WI38 (cell line): Measurements from ENCODE around the gene DDX24.

Source experiments
- H3K4me3 ChIP-seq: 2 replicates; pipeline ENCODE4 v1.5.1; 2011; ENCODE audit warnings: low read depth, mild to moderate bottlenecking, control low read depth, low read length
- TF ChIP-seq, protein P1 (sequence below): IDR thresholded peaks from 2 replicates; pipeline ENCODE4 v1.5.1; 2012; ENCODE audit warnings: low read depth, mild to moderate bottlenecking, control low read depth, low read length

DDX24 gene

GRCh38 chr14:94010625-94011024, 70.4 kb downstream of the DDX24 start:
- TF ChIP-seq, protein P1, sequence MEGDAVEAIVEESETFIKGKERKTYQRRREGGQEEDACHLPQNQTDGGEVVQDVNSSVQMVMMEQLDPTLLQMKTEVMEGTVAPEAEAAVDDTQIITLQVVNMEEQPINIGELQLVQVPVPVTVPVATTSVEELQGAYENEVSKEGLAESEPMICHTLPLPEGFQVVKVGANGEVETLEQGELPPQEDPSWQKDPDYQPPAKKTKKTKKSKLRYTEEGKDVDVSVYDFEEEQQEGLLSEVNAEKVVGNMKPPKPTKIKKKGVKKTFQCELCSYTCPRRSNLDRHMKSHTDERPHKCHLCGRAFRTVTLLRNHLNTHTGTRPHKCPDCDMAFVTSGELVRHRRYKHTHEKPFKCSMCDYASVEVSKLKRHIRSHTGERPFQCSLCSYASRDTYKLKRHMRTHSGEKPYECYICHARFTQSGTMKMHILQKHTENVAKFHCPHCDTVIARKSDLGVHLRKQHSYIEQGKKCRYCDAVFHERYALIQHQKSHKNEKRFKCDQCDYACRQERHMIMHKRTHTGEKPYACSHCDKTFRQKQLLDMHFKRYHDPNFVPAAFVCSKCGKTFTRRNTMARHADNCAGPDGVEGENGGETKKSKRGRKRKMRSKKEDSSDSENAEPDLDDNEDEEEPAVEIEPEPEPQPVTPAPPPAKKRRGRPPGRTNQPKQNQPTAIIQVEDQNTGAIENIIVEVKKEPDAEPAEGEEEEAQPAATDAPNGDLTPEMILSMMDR: no peak
- no peak overlapping the region for H3K4me3 ChIP-seq

DNA sequence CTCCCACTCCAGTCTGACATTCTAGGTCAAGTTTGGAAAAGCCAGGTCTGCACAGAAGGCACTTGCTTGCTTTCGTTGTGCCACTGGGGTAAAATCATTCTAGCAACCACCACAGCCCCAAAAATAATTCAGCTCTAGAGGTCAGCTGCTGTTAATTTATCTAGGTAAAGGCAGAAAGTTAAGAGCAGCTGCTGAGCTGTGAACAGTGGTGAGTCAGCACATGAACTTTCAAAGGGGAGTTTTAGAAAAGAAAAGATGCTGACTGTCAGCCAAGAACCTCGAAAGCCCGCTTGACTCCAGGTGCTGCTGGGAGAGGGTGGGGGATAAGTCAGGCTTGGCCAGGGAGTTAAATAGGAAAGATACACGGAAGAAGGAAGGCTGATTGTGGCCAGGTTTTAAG, 71.2 kb downstream of the DDX24 start:
- H3K4me3 ChIP-seq: no peak overlapping the region
- TF ChIP-seq, protein P1: no peak

DNA sequence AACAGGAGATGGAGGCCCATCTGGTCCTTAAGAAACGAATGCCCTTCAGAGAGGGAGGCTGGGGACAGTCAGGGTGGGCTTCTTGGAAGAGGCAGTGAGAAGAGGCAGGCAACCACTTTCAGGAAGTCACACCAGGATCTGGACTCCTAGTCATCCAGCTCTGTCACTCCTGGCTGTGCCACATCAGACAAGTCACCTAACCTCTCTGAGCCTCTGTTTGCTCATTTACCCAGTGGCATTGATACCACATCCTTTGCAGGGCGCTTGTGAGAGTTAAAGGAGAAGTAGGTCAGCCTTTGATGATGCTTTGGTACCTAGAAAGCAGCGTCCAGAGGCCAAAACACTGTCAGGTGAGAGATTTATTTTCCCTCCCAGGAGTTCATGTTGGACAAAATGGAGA, 72.8 kb downstream of the DDX24 start:
- H3K4me3 ChIP-seq: no peak overlapping the region
- TF ChIP-seq, protein P1: no peak

- TF ChIP-seq, protein P1: peak; percentile 49; the same call in 1 of the 2 replicates
- no peak overlapping the region for H3K4me3 ChIP-seq
Measured at GRCh38 chr14:94005324-94006073, 75.5 kb downstream of the DDX24 start.

DNA sequence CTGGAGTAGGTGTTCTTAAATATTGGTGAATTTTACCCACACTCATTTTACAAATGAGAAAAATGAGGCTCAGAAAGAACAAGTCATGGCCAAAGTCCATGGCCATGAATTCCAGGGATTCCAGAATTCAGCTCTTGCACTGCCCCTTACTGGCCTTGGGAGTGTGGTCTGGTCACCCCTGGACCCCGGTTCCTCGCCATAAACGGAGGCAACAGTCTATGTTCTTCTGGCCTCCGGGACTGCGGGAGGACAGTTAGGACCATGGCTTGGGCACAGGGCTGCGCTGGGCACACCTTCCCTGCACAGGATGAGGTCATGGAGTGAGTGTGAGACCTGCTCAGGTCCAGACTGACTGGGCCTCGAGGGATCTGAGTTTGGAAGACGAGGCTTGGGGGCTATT, 77.0 kb downstream of the DDX24 start:
- no peak overlapping the region for H3K4me3 ChIP-seq
- TF ChIP-seq, protein P1: no peak

DNA sequence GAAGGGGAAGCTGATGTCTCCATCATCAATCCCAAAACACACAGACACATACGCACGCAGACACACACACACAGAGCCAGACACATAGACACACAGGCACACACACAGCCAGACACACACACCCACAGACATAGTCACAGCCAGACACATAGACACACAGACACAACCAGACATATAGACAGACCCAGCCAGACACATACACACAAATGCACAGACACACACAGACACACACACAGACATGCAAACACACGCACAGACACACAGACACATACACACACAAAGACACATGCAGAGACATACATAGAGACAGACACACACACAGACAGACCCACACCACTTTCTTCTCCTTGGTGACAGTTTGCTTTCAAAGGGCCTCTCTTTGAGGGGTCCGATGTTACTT, 77.6 kb downstream of the DDX24 start:
- TF ChIP-seq, protein P1: no peak
- H3K4me3 ChIP-seq: no peak overlapping the region

- TF ChIP-seq, protein P1: peak; percentile 88
- no peak overlapping the region for H3K4me3 ChIP-seq
Measured at GRCh38 chr14:94001501-94002396, 79.3 kb downstream of the DDX24 start.
